Smooth muscle cell of bladder (primary cell): Measurements from ENCODE around the gene ARPC5. TPM values are rescaled to one million over a fixed set of nuclear protein-coding genes. Genes with fewer than 3 reads are reported as not detected.

Experiments
- total RNA-seq: library from RNA; depleted of rRNA; stranded (reverse); fragments of >200 nt; gene quantifications from 2 replicates; pipeline ENCODE4 v1.2.3, GENCODE V29; 2014

The ARPC5 gene
- 160 and 211 TPM in 2 replicates for total RNA-seq

GRCh38 chr1:183635606-183636333 lies at the start of gene ARPC5:
ARPC5 (minus strand) TSS chr1:183635783; CDS start chr1:183635659, 124 bp downstream.

GRCh38 chr1:183652547-183653461 lies 17.2 kb upstream of the ARPC5 start, which contains the start of gene APOBEC4:
APOBEC4 (minus strand) TSS chr1:183653316; CDS start chr1:183648781, 4,535 bp downstream.

GRCh38 chr1:183590244-183591191 lies 45.1 kb downstream of the ARPC5 start, which contains the start of gene NCF2:
NCF2 (minus strand) TSS chr1:183590459; CDS start chr1:183590329, 130 bp downstream.

Other genes with a start within 250 kb of the ARPC5 start
- 0.18 and 0.28 TPM in 2 replicates for gene NMNAT2, start 217.4 kb downstream of the ARPC5 start, total RNA-seq
- 10.7 and 10.8 TPM in 2 replicates for gene SMG7, start 163.3 kb downstream of the ARPC5 start, total RNA-seq
- gene NCF2, start 45.3 kb downstream of the ARPC5 start, total RNA-seq: under 0.01 and 0.18 TPM in 2 replicates
- not detected in 2 replicates for gene APOBEC4, start 17.5 kb upstream of the ARPC5 start, total RNA-seq
- gene RGL1, start 169.3 kb upstream of the ARPC5 start, total RNA-seq: 33.1 and 33.9 TPM in 2 replicates